B cell (primary cell): ENCODE data around the gene SF3B6. TPM values are rescaled to one million over a fixed set of nuclear protein-coding genes. Genes with fewer than 3 reads are reported as not detected.

Source experiments
- ATAC-seq: fragments of 200-7000 bp; cut with Tn5 transposase; one replicate; pipeline ENCODE4 v1.10.0; 2021; ENCODE audit warnings: low read depth, mild to moderate bottlenecking, moderate number of reproducible peaks, moderate library complexity
- CTCF ChIA-PET: fragments of 350-600 bp; sonication (Branson Sonifier 250); formaldehyde crosslinking; loops from one replicate; lab custom pipeline; 2021; ENCODE audit warnings: antibody characterized with exemption, inconsistent platforms; lab: Charles Lee
- POLR2A ChIA-PET: fragments of 350-600 bp; sonication (Branson Sonifier 250); formaldehyde crosslinking; loops from one replicate; lab custom pipeline; 2021; ENCODE audit warnings: antibody characterized with exemption; lab: Charles Lee
- DNase-seq: peaks from one replicate; pipeline ENCODE4 v3.0.0; 2013
- H2AFZ ChIP-seq: 2 replicates; pipeline ENCODE4 v1.6.1; 2012; ENCODE audit warnings: mild to moderate bottlenecking, low read depth, low read length; ENCODE audit not compliant: insufficient read depth, poor library complexity, severe bottlenecking
- H3K27ac ChIP-seq, 2 donors: 1 replicate in 1 of 2; 2 replicates in 1 of 2; pipeline ENCODE4 v1.5.1; 2012 to 2013; ENCODE audit warnings: low read length in 2 of 2, mild to moderate bottlenecking in 2 of 2, moderate library complexity in 1 of 2
- H3K27me3 ChIP-seq, 4 experiments: fragments of 200-600 bp in 1 of 4; sonication (generic) in 1 of 4; replicated peaks in 1 of 4; 1 replicate in 2 of 4; 2 replicates in 2 of 4; pipeline versions ENCODE4 v1.6.1 to v1.7.0; 2013 to 2016; ENCODE audit warnings: low read length in 3 of 4, mild to moderate bottlenecking in 2 of 4, mixed read lengths in 1 of 4, moderate library complexity in 1 of 4; ENCODE audit not compliant: insufficient read depth in 4 of 4, control insufficient read depth in 3 of 4; ENCODE audit errors: control extremely low read depth in 1 of 4
- H3K36me3 ChIP-seq, 2 experiments: replicated peaks in 1 of 2; 1 replicate in 1 of 2; 2 replicates in 1 of 2; pipeline versions ENCODE4 v1.6.1 to v1.7.1; 2013; ENCODE audit warnings: low read length in 1 of 2; ENCODE audit not compliant: insufficient read depth in 2 of 2, control insufficient read depth in 1 of 2; ENCODE audit errors: control extremely low read depth in 1 of 2, extremely low read depth in 1 of 2
- H3K4me1 ChIP-seq, 2 donors: fragments of 200-600 bp in 1 of 2; sonication (generic) in 1 of 2; 1 replicate in 1 of 2; 2 replicates in 1 of 2; pipeline versions ENCODE4 v1.5.1 to v1.6.1; 2013 to 2017; ENCODE audit warnings: low read length in 2 of 2; ENCODE audit not compliant: control insufficient read depth in 2 of 2, insufficient read depth in 2 of 2
- H3K4me2 ChIP-seq: replicated peaks from 2 replicates; pipeline ENCODE3; 2012; ENCODE audit warnings: mild to moderate bottlenecking, low read depth, low read length; ENCODE audit not compliant: poor library complexity, severe bottlenecking
- H3K4me3 ChIP-seq, 5 experiments: fragments of 200-600 bp in 1 of 5; sonication (generic) in 1 of 5; 1 replicate in 3 of 5; 2 replicates in 2 of 5; pipeline versions ENCODE4 v1.5.1 to v1.7.0; 2011 to 2016; ENCODE audit warnings: low read length in 4 of 5, mild to moderate bottlenecking in 4 of 5, low read depth in 2 of 5, control low read depth in 1 of 5, moderate library complexity in 1 of 5; ENCODE audit not compliant: insufficient read depth in 1 of 5; ENCODE audit errors: control extremely low read depth in 1 of 5, extremely low read depth in 1 of 5
- H3K79me2 ChIP-seq: fragments of 200-600 bp; sonication (generic); one replicate; pipeline ENCODE4 v1.6.0; 2016; ENCODE audit warnings: low read length; ENCODE audit not compliant: control insufficient read depth, insufficient read depth
- H3K9ac ChIP-seq: fragments of 200-600 bp; sonication (generic); 2 replicates; pipeline ENCODE4 v1.6.1; 2017; ENCODE audit warnings: mild to moderate bottlenecking, low read length, moderate library complexity
- H3K9me3 ChIP-seq, 3 donors: one replicate each; pipeline versions ENCODE4 v1.6.1 to v1.7.1; 2013; ENCODE audit warnings: low read length in 2 of 3; ENCODE audit not compliant: control insufficient read depth in 2 of 3, insufficient read depth in 1 of 3; ENCODE audit errors: control extremely low read depth in 1 of 3
- H4K20me1 ChIP-seq: 2 replicates; pipeline ENCODE4 v1.6.0; 2012; ENCODE audit warnings: mild to moderate bottlenecking, low read length; ENCODE audit not compliant: insufficient read depth, control insufficient read depth, poor library complexity, severe bottlenecking
- H3K27ac Mint-ChIP-seq: one replicate; pipeline ENCODE4 v1.8.0; 2021; ENCODE audit warnings: mixed read lengths
- H3K27me3 Mint-ChIP-seq: one replicate; pipeline ENCODE4 v1.8.0; 2021; ENCODE audit warnings: mixed read lengths
- H3K4me1 Mint-ChIP-seq: one replicate; pipeline ENCODE4 v1.8.0; 2021; ENCODE audit warnings: mixed read lengths
- H3K4me3 Mint-ChIP-seq: one replicate; pipeline ENCODE4 v1.8.0; 2021; ENCODE audit warnings: mixed read lengths
- H3K9me3 Mint-ChIP-seq: one replicate; pipeline ENCODE4 v1.8.0; 2022; ENCODE audit warnings: mixed read lengths; ENCODE audit not compliant: insufficient read depth
- EZH2 ChIP-seq: IDR thresholded peaks from 2 replicates; pipeline ENCODE4 v1.6.1; 2012; ENCODE audit warnings: borderline replicate concordance, low read depth, mild to moderate bottlenecking, moderate library complexity, low read length; ENCODE audit not compliant: insufficient read depth, poor library complexity, severe bottlenecking
- WGBS: methylation state at CpG from one replicate; pipeline ENCODE4 v1.1.5; 2013; ENCODE audit warnings: missing lambda C conversion rate; ENCODE audit not compliant: insufficient coverage; 5-methylcytosine and 5-hydroxymethylcytosine counted together
- intact Hi-C: fragments of 100-400 bp; cut with micrococcal nuclease; formaldehyde crosslinking; loops from one replicate; pipeline ENCODE4 v1.10.0; 2022
- polyA plus RNA-seq: library from polyadenylated mRNA; depleted of rRNA; stranded (reverse); fragments of >200 nt; gene quantifications from 2 replicates; pipeline ENCODE4 v1.2.3, GENCODE V29; 2012
- total RNA-seq, 2 donors: library from RNA; stranded (reverse); fragments of 120-200 nt in 1 of 2; gene quantifications; 1 replicate in 1 of 2; 2 replicates in 1 of 2; pipeline versions ENCODE4 v1.2.3 to v1.2.4, GENCODE V29; 2013 to 2022
- TF ChIP-seq, protein P1 (sequence below): fragments of 200-600 bp; IDR thresholded peaks from one replicate; pipeline ENCODE4 v1.8.0; 2022; ENCODE audit warnings: antibody characterized with exemption, mild to moderate bottlenecking

SF3B6 gene
- total and polyA plus RNA-seq, 2 donors (not counting 1 experiment from before 2014, with no cell fraction given): 47.2 to 48.4 TPM

DNA sequence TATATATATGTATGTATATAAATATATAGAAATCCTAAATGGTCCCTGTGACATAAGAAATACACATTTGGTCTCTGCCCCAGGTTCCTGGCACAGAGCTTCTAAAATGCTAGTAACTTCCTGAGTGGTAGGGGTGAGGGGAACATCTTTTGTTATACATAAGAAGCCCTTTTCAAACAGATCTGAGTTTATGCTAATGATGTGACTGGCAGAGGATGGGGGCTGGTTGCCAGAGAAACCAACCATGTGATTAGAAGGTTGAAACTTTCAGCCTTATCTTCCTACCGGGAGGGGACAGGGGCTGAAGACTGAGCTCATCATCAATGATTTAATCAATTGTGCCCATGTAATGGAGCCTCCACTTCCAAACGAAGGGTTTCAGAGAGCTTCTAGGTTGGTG is 49.9 kb downstream of the SF3B6 start:
- H3K79me2 ChIP-seq: no peaks in the 10 kb centered on the region
- H3K9me3 ChIP-seq: no peaks in the 10 kb centered on the region
- TF ChIP-seq, protein P1, sequence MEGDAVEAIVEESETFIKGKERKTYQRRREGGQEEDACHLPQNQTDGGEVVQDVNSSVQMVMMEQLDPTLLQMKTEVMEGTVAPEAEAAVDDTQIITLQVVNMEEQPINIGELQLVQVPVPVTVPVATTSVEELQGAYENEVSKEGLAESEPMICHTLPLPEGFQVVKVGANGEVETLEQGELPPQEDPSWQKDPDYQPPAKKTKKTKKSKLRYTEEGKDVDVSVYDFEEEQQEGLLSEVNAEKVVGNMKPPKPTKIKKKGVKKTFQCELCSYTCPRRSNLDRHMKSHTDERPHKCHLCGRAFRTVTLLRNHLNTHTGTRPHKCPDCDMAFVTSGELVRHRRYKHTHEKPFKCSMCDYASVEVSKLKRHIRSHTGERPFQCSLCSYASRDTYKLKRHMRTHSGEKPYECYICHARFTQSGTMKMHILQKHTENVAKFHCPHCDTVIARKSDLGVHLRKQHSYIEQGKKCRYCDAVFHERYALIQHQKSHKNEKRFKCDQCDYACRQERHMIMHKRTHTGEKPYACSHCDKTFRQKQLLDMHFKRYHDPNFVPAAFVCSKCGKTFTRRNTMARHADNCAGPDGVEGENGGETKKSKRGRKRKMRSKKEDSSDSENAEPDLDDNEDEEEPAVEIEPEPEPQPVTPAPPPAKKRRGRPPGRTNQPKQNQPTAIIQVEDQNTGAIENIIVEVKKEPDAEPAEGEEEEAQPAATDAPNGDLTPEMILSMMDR: no peak
- no peak for TF ChIP-seq EZH2
- no peak overlapping the region for H3K4me3 Mint-ChIP-seq
- 86% methylated on average over 1 of the region's 2 CpGs for WGBS
- H3K27ac Mint-ChIP-seq: no peak overlapping the region
- no peak overlapping the region for H3K4me3 ChIP-seq
- H3K4me1 Mint-ChIP-seq: no peaks in the 10 kb centered on the region
- DNase-seq (no peak), ATAC-seq (no peak)
- no peaks in the 10 kb centered on the region for H3K27me3 Mint-ChIP-seq
- H3K27me3 ChIP-seq: no peaks in the 10 kb centered on the region
- H2AFZ ChIP-seq: no peak overlapping the region
- ChIA-PET POLR2A (no interaction called here), CTCF (interaction anchor here (1.4 to 1.5 kb wide), 2 partner anchors 58 to 202 kb away, joined by 4 to 5 read pairs; partner anchors contain the start of gene TP53I3)
- no peak overlapping the region for H3K27ac ChIP-seq
- no peaks in the 10 kb centered on the region for H3K9me3 Mint-ChIP-seq
- H3K4me1 ChIP-seq: no peaks in the 10 kb centered on the region
- peaks cover 15 to 41% of the 10 kb centered on the region in 2 experiments for H3K36me3 ChIP-seq
- no peak overlapping the region for H3K4me2 ChIP-seq
- H3K9ac ChIP-seq: no peak overlapping the region
- intact Hi-C loops: no loop called here
- H4K20me1 ChIP-seq: no peaks in the 10 kb centered on the region

DNA sequence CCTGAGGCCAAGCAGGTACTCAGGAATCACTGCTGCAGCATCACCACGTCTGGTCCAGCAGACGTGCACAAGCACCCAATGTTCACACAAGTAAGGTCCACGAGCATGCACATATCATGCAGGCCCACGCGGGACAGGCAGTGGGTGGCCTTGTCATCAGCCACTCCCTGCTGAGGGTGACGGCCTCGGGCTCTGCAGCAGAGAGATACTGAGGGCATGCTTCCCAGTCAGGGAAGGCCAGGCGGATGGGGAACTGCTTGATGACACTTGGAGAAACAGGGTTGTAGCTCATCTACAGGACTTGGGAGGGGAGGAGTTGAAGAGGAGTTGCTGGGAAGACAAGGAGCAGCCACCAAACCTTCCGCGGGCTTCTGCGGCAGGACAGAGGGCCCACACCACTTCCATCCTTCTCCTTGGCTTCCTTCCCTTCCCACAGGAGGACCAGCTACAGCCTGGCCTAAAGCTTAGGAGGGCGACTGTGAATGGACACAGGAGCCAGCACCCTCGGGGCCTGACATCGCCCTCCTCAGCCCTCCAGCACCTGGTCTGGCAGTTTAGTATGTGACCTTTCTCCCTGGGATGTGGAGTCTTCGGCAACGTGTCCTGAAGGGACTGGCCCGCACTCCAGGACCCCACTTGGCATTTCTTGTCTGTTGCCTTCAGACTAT is 51.0 kb downstream of the SF3B6 start:
- ChIA-PET CTCF (interaction anchor here (1.4 kb wide), 1 partner anchor 59 kb away, joined by 5 read pairs; the partner anchor contains the start of gene TP53I3), POLR2A (no interaction called here)
- 97% methylated on average over 14 of the region's 17 CpGs for WGBS
- Histone ChIP-seq H3K27me3 (no peaks in the 10 kb centered on the region), H3K9ac (no peak overlapping the region), H3K4me3 (no peak overlapping the region), H3K27ac (no peak overlapping the region), H3K36me3 (peaks cover 11 to 31% of the 10 kb centered on the region in 2 experiments), H3K4me1 (no peaks in the 10 kb centered on the region), H3K4me2 (no peak overlapping the region), H2AFZ (no peak overlapping the region), H4K20me1 (no peaks in the 10 kb centered on the region), H3K9me3 (no peaks in the 10 kb centered on the region), H3K79me2 (no peaks in the 10 kb centered on the region)
- no peaks in the 10 kb centered on the region for H3K9me3 Mint-ChIP-seq
- intact Hi-C loops: no loop called here
- H3K27ac Mint-ChIP-seq: no peak overlapping the region
- DNase-seq (no peak), ATAC-seq (no peak)
- H3K4me3 Mint-ChIP-seq: no peak overlapping the region
- no peaks in the 10 kb centered on the region for H3K4me1 Mint-ChIP-seq
- H3K27me3 Mint-ChIP-seq: no peaks in the 10 kb centered on the region
- TF ChIP-seq EZH2: no peak
- TF ChIP-seq, protein P1: no peak
